ENCODE measurements around the gene MEX3D. TPM values are rescaled to one million over a fixed set of nuclear protein-coding genes. Genes with fewer than 3 reads are reported as not detected.

The MEX3D gene
- polyA plus RNA-seq, 4 donors = 4.1 to 14.8 (median 8.7) TPM

GRCh38 chr19:1605236-1606137, 37.4 kb upstream of the MEX3D start, which contains the start of gene UQCR11:
TSS of gene UQCR11 (minus strand) at chr19:1605462. CDS start at chr19:1605409, 53 bp downstream.
- WGBS, 3 donors = 0% methylated on average over 58 to 79 of the region's 79 CpGs
- peak; percentile 96 for DNase-seq
- Histone ChIP-seq H3K9me3 (ENCODE audit: control insufficient read depth in 2 of 2, insufficient read depth in 1 of 2, low read depth in 1 of 2, low read length in 1 of 2) (no peaks in the 10 kb centered on the region), H3K27me3 (ENCODE audit: control insufficient read depth in 3 of 3, insufficient read depth in 3 of 3, low read length in 3 of 3) (no peaks in the 10 kb centered on the region), H3K4me1 (ENCODE audit: control insufficient read depth in 3 of 3, insufficient read depth in 2 of 3, low read depth in 1 of 3, low read length in 2 of 3) (peaks cover 0 to 14% (median 3%) of the 10 kb centered on the region in 3 donors), H3K36me3 (ENCODE audit: control insufficient read depth in 3 of 3, insufficient read depth in 2 of 3, low read depth in 1 of 3, low read length in 3 of 3) (peaks cover 0 to 51% (median 0%) of the 10 kb centered on the region in 3 donors), H3K4me3 (ENCODE audit: low read depth in 1 of 3, low read length in 3 of 3) (peak within 1 kb of the TSS; percentile 79 to 88 (median 86)), H3K27ac (ENCODE audit: low read depth in 1 of 3, low read length in 2 of 3) (peak within 1 kb of the TSS; percentile 84 to 98 (median 91))
- no peak for FAIRE-seq

DNA sequence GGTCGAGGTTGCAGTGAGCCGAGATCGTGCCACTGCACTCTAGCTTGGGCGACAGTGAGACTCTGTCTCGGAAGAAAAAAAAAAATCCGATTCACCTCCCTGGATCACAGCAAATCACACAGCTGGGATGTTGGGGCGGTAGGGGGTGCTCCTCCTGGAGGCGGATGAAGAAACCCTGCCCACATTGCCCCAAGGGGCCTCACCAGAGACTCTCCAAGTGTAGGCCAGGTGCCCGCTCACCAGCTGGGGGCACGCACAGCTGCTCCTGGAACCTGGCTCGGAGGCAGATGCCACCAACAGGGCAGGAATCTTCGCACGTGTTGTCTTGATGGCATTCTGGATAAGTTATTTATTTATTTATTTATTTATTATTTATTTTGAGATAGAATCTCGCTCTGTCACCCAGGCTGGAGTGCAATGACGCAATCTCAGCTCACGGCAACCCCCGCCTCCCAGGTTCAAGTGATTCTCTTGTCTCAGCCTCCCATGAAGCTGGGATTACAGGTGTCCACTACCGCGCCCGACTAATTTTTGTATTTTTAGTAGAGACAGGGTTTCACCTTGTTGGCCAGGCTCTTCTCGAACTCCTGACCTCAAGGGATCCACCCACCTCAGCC, 34.1 kb upstream of the MEX3D start:
- Histone ChIP-seq H3K27ac (ENCODE audit: low read depth in 1 of 3, low read length in 2 of 3) (no peak overlapping the region), H3K4me3 (ENCODE audit: low read depth in 1 of 3, low read length in 3 of 3) (no peak overlapping the region), H3K36me3 (ENCODE audit: control insufficient read depth in 3 of 3, insufficient read depth in 2 of 3, low read depth in 1 of 3, low read length in 3 of 3) (peaks cover 9 to 62% (median 17%) of the 10 kb centered on the region in 3 donors), H3K9me3 (ENCODE audit: control insufficient read depth in 2 of 2, insufficient read depth in 1 of 2, low read depth in 1 of 2, low read length in 1 of 2) (no peaks in the 10 kb centered on the region), H3K4me1 (ENCODE audit: control insufficient read depth in 3 of 3, insufficient read depth in 2 of 3, low read depth in 1 of 3, low read length in 2 of 3) (peaks cover 0 to 14% (median 3%) of the 10 kb centered on the region in 3 donors), H3K27me3 (ENCODE audit: control insufficient read depth in 3 of 3, insufficient read depth in 3 of 3, low read length in 3 of 3) (no peaks in the 10 kb centered on the region)
- FAIRE-seq (no peak), DNase-seq (no peak)
- 93 to 94% (median 94%) methylated on average over 21 of the region's 21 CpGs for WGBS, 3 donors

DNA sequence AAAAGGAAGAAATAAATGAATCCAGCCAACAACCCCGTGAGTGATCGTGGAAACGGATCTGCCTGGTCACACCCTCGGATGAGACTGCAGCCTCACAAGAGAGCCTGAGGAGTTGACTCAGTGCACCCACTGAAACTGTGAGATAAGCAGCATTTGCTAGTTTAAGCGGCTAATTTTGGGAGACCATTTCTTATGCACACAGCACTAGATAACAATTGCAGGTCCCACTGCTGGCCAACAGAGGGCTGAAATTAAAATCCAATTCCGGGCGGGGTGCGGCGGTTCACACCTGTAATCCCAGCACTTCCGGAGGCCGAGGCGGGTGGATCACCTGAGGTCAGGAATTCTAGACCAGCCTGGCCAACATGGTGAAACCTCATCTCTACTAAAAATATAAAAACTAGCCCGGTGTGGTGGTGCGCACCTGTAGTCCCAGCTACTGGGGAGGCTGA, 33.5 kb upstream of the MEX3D start:
- no peak overlapping the region for H3K27ac ChIP-seq (ENCODE audit: low read depth in 1 of 3, low read length in 2 of 3)
- H3K9me3 ChIP-seq (ENCODE audit: control insufficient read depth in 2 of 2, insufficient read depth in 1 of 2, low read depth in 1 of 2, low read length in 1 of 2) = no peaks in the 10 kb centered on the region
- WGBS, 3 donors = 90 to 92% (median 91%) methylated on average over 14 of the region's 14 CpGs
- H3K36me3 ChIP-seq (ENCODE audit: control insufficient read depth in 3 of 3, insufficient read depth in 2 of 3, low read depth in 1 of 3, low read length in 3 of 3) = peaks cover 9 to 68% (median 17%) of the 10 kb centered on the region in 3 donors
- peaks cover 0 to 14% (median 3%) of the 10 kb centered on the region in 3 donors for H3K4me1 ChIP-seq (ENCODE audit: control insufficient read depth in 3 of 3, insufficient read depth in 2 of 3, low read depth in 1 of 3, low read length in 2 of 3)
- no peak for FAIRE-seq
- H3K27me3 ChIP-seq (ENCODE audit: control insufficient read depth in 3 of 3, insufficient read depth in 3 of 3, low read length in 3 of 3) = no peaks in the 10 kb centered on the region
- no peak overlapping the region for H3K4me3 ChIP-seq (ENCODE audit: low read depth in 1 of 3, low read length in 3 of 3)
- no peak for DNase-seq

DNA sequence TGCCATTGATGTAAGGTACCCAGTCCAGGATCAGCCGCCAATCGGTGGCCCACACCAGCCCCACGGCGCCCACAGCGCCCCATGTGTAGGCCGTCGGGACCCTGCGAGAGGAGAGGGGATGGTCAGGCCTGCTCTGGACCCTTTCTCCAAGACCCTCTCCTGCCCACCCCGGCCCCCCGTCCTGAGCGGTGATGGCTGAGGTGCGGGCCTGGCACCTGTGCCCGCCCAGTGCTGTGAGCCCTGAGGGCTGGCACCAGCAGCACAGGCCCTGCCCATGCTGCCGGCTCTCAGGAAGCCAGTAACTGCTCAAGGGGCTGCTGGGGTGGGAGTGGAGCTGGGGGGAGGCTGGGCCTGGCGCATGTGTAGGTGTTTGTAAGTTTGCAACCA, 31.3 kb upstream of the MEX3D start:
- H3K4me3 ChIP-seq (ENCODE audit: low read depth in 1 of 3, low read length in 3 of 3) = no peak overlapping the region
- peaks cover 9 to 84% (median 17%) of the 10 kb centered on the region in 3 donors for H3K36me3 ChIP-seq (ENCODE audit: control insufficient read depth in 3 of 3, insufficient read depth in 2 of 3, low read depth in 1 of 3, low read length in 3 of 3)
- no peaks in the 10 kb centered on the region for H3K27me3 ChIP-seq (ENCODE audit: control insufficient read depth in 3 of 3, insufficient read depth in 3 of 3, low read length in 3 of 3)
- DNase-seq = no peak
- H3K27ac ChIP-seq (ENCODE audit: low read depth in 1 of 3, low read length in 2 of 3) = no peak overlapping the region
- no peak for FAIRE-seq
- 93 to 95% (median 94%) methylated on average over 12 to 15 of the region's 15 CpGs for WGBS, 3 donors
- H3K4me1 ChIP-seq (ENCODE audit: control insufficient read depth in 3 of 3, insufficient read depth in 2 of 3, low read depth in 1 of 3, low read length in 2 of 3) = peaks cover 0 to 7% (median 3%) of the 10 kb centered on the region in 3 donors
- no peaks in the 10 kb centered on the region for H3K9me3 ChIP-seq (ENCODE audit: control insufficient read depth in 2 of 2, insufficient read depth in 1 of 2, low read depth in 1 of 2, low read length in 1 of 2)

DNA sequence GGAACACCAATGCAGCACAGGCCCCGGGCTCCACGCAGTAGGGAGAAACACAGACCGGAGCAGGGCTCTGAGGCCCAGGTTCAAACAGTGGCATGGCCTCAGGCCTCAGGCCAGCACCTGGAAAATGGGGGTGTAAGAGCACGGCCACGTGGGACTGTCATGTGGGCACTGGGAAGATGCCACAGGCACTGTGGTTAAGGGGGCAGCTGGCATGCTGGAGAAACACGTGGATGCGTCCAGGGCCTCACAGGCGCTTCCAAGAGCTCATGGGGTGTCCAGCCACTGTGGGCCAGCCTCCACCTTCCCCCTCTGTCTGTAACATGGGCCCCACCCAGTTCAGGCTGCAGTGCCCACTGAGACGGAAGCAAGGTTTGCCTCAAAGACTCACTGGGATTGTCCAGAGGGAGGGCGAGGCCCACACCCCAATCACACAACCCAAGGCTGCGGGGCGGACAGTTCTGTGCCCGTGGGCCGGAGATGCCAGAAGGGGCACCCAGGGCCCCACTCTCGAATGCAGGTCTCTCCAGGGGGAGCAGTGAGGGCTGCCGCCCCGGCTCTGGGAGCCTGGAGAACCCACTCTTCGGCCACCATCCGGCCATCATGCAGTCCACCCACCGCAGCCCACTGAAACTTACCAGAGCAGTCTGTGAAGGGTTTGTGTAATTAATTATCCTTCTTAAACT, 30.8 kb upstream of the MEX3D start:
- Histone ChIP-seq H3K9me3 (ENCODE audit: control insufficient read depth in 2 of 2, insufficient read depth in 1 of 2, low read depth in 1 of 2, low read length in 1 of 2) (no peaks in the 10 kb centered on the region), H3K36me3 (ENCODE audit: control insufficient read depth in 3 of 3, insufficient read depth in 2 of 3, low read depth in 1 of 3, low read length in 3 of 3) (peaks cover 9 to 89% (median 17%) of the 10 kb centered on the region in 3 donors), H3K4me3 (ENCODE audit: low read depth in 1 of 3, low read length in 3 of 3) (no peak overlapping the region), H3K27me3 (ENCODE audit: control insufficient read depth in 3 of 3, insufficient read depth in 3 of 3, low read length in 3 of 3) (no peaks in the 10 kb centered on the region), H3K4me1 (ENCODE audit: control insufficient read depth in 3 of 3, insufficient read depth in 2 of 3, low read depth in 1 of 3, low read length in 2 of 3) (peaks cover 0 to 4% (median 3%) of the 10 kb centered on the region in 3 donors), H3K27ac (ENCODE audit: low read depth in 1 of 3, low read length in 2 of 3) (no peak overlapping the region)
- FAIRE-seq (no peak), DNase-seq (no peak)
- WGBS, 3 donors = 91 to 92% (median 92%) methylated on average over 20 of the region's 20 CpGs

DNA sequence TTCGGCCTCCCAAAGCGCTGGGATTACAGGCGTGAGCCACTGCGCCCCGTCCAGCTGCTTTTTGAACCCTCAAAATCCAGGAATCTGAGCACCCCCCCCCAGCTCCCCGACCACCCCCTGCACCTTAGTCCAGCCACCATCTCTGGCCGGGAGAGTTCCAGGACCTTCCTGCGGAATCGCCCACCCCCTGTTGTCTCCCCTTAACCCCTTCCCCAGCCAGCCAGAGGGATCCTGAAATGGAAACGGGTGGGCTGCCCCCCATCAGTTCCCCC, 25.3 kb upstream of the MEX3D start:
- Histone ChIP-seq H3K4me1 (ENCODE audit: control insufficient read depth in 3 of 3, insufficient read depth in 2 of 3, low read depth in 1 of 3, low read length in 2 of 3) (peaks cover 0 to 22% (median 8%) of the 10 kb centered on the region in 3 donors), H3K27me3 (ENCODE audit: control insufficient read depth in 3 of 3, insufficient read depth in 3 of 3, low read length in 3 of 3) (no peaks in the 10 kb centered on the region), H3K27ac (ENCODE audit: low read depth in 1 of 3, low read length in 2 of 3) (no peak overlapping the region), H3K9me3 (ENCODE audit: control insufficient read depth in 2 of 2, insufficient read depth in 1 of 2, low read depth in 1 of 2, low read length in 1 of 2) (no peaks in the 10 kb centered on the region), H3K4me3 (ENCODE audit: low read depth in 1 of 3, low read length in 3 of 3) (peak overlapping the region in 2 of 3 donors; percentile 74 to 89), H3K36me3 (ENCODE audit: control insufficient read depth in 3 of 3, insufficient read depth in 2 of 3, low read depth in 1 of 3, low read length in 3 of 3) (peaks cover 6 to 47% (median 7%) of the 10 kb centered on the region in 3 donors)
- 27 to 45% (median 31%) methylated on average over 10 of the region's 10 CpGs for WGBS, 3 donors
- no peak for FAIRE-seq
- DNase-seq = no peak

DNA sequence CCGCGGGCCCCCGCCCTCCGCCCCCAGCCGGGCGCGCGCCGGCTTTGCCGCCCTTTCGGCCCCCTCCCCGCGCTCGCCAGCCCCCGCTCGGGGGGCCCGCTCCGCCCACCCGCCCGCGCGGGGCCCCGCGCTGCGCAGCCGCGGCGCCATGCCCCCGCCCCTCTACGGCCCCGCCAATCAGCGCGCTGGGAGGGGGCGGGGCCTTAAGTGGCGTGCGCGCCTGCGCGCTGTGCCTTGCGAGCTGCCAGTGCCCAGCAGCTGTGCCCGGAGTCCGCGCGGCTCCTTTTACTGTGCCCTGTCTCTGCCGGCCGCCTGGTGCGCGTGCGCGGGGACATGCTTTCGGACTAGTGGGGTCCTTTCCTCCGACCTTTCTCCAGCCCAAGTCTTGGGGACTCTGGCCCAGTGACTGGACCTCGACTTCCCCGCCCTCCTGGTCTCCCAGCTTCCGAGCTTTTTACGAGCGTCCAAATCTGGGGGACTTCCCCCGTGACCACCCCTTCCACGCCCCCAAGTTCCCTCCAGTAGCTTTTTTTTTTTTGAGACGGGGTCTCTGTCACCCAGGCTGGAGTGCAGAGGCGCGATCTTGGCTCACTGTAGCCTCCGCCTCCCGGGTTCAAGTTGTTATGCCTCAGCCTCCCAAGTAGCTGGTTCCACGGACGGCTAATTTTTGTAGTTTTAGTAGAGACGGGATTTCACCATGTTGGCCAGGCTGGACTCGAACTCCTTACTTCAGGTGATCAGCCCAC, 24.8 kb upstream of the MEX3D start, which contains the start of gene MBD3:
Gene MBD3, minus strand, starts transcription at position 111 of the 746 bp plus-strand sequence. CDS start 234 bp downstream, outside the sequence.
- 1 to 2% (median 1%) methylated on average over 34 to 68 of the region's 68 CpGs for WGBS, 3 donors
- DNase-seq (peak; percentile 92 to 95), FAIRE-seq (no peak)

More for the DNA sequence above, 24.8 kb upstream of the MEX3D start, which contains the start of gene MBD3:
- H3K36me3 ChIP-seq (ENCODE audit: control insufficient read depth in 3 of 3, insufficient read depth in 2 of 3, low read depth in 1 of 3, low read length in 3 of 3) = peaks cover 5 to 42% (median 6%) of the 10 kb centered on the region in 3 donors
- H3K4me1 ChIP-seq (ENCODE audit: control insufficient read depth in 3 of 3, insufficient read depth in 2 of 3, low read depth in 1 of 3, low read length in 2 of 3) = peaks cover 0 to 22% (median 8%) of the 10 kb centered on the region in 3 donors
- H3K27me3 ChIP-seq (ENCODE audit: control insufficient read depth in 3 of 3, insufficient read depth in 3 of 3, low read length in 3 of 3) = no peaks in the 10 kb centered on the region
- H3K9me3 ChIP-seq (ENCODE audit: control insufficient read depth in 2 of 2, insufficient read depth in 1 of 2, low read depth in 1 of 2, low read length in 1 of 2) = no peaks in the 10 kb centered on the region
- peak within 1 kb of the TSS; percentile 93 to 97 (median 97) for H3K27ac ChIP-seq (ENCODE audit: low read depth in 1 of 3, low read length in 2 of 3)
- peak within 1 kb of the TSS; percentile 64 to 89 (median 85) for H3K4me3 ChIP-seq (ENCODE audit: low read depth in 1 of 3, low read length in 3 of 3)
